H9 (cell line): ENCODE data around the gene EDC3. TPM values are rescaled to one million over a fixed set of nuclear protein-coding genes. Genes with fewer than 3 reads are reported as not detected.

Source experiments
- DNase-seq: peaks from one replicate; pipeline ENCODE4 v3.0.0-alpha.2; 2017
- H2AFZ ChIP-seq: one replicate; pipeline ENCODE4 v1.6.1; 2013; ENCODE audit warnings: mild to moderate bottlenecking, low read length, control low read depth, moderate library complexity
- H2AK5ac ChIP-seq: 2 replicates; pipeline ENCODE4 v1.6.1; 2013; ENCODE audit warnings: low read length, control low read depth, mixed read lengths; ENCODE audit not compliant: insufficient read length
- H2BK120ac ChIP-seq: one replicate; pipeline ENCODE4 v1.6.1; 2013; ENCODE audit warnings: low read depth, mild to moderate bottlenecking, low read length, control low read depth, inconsistent platforms; ENCODE audit not compliant: poor library complexity, severe bottlenecking
- H2BK12ac ChIP-seq: 2 replicates; pipeline ENCODE4 v1.6.1; 2013; ENCODE audit warnings: low read length, control low read depth, mixed read lengths, low read depth; ENCODE audit not compliant: insufficient read length
- H2BK15ac ChIP-seq: 2 replicates; pipeline ENCODE4 v1.6.1; 2013; ENCODE audit warnings: low read depth, low read length, control low read depth
- H2BK20ac ChIP-seq: one replicate; pipeline ENCODE4 v1.6.1; 2013; ENCODE audit warnings: low read depth, mild to moderate bottlenecking, low read length, control low read depth, inconsistent platforms; ENCODE audit not compliant: poor library complexity, severe bottlenecking
- H2BK5ac ChIP-seq: 2 replicates; pipeline ENCODE4 v1.6.1; 2013; ENCODE audit warnings: low read length, control low read depth, mixed read lengths; ENCODE audit not compliant: insufficient read length
- H3K14ac ChIP-seq: 2 replicates; pipeline ENCODE4 v1.6.1; 2013; ENCODE audit warnings: low read length, control low read depth; ENCODE audit not compliant: insufficient read depth
- H3K18ac ChIP-seq: 2 replicates; pipeline ENCODE4 v1.6.1; 2013; ENCODE audit warnings: low read depth, mild to moderate bottlenecking, mixed read lengths, low read length, control low read depth; ENCODE audit not compliant: insufficient read length
- H3K23ac ChIP-seq: 2 replicates; pipeline ENCODE4 v1.6.1; 2013; ENCODE audit warnings: low read length, control low read depth, mixed read lengths, low read depth; ENCODE audit not compliant: insufficient read length
- H3K23me2 ChIP-seq: 2 replicates; pipeline ENCODE4 v1.6.1; 2013; ENCODE audit warnings: low read depth, mild to moderate bottlenecking, mixed read lengths, low read length, control low read depth; ENCODE audit not compliant: insufficient read length, poor library complexity, severe bottlenecking
- H3K27ac ChIP-seq: 2 replicates; pipeline ENCODE4 v1.5.1; 2013; ENCODE audit warnings: low read length, control low read depth, mixed read lengths, low read depth; ENCODE audit not compliant: insufficient read length
- H3K27me3 ChIP-seq: 2 replicates; pipeline ENCODE4 v1.6.1; 2013; ENCODE audit warnings: low read length, control low read depth, inconsistent platforms; ENCODE audit not compliant: insufficient read depth
- H3K4ac ChIP-seq: 2 replicates; pipeline ENCODE4 v1.6.1; 2013; ENCODE audit warnings: low read depth, mild to moderate bottlenecking, control low read depth, inconsistent platforms, low read length, moderate library complexity
- H3K4me1 ChIP-seq: 2 replicates; pipeline ENCODE4 v1.6.1; 2013; ENCODE audit warnings: low read length, control low read depth, inconsistent platforms; ENCODE audit not compliant: insufficient read depth
- H3K4me2 ChIP-seq: 2 replicates; pipeline ENCODE4 v1.6.1; 2013; ENCODE audit warnings: low read length, control low read depth, mixed read lengths; ENCODE audit not compliant: insufficient read length, insufficient read depth
- H3K56ac ChIP-seq: 2 replicates; pipeline ENCODE4 v1.6.1; 2013; ENCODE audit warnings: low read depth, mild to moderate bottlenecking, mixed read lengths, low read length, control low read depth; ENCODE audit not compliant: insufficient read length
- H3K79me1 ChIP-seq: 2 replicates; pipeline ENCODE4 v1.6.1; 2013; ENCODE audit warnings: low read depth, mild to moderate bottlenecking, moderate library complexity, low read length, control low read depth, inconsistent platforms; ENCODE audit not compliant: insufficient read depth, poor library complexity, severe bottlenecking
- H3K79me2 ChIP-seq: 2 replicates; pipeline ENCODE4 v1.6.1; 2013; ENCODE audit warnings: low read length, control low read depth, inconsistent platforms; ENCODE audit not compliant: insufficient read depth
- H3K9ac ChIP-seq: 2 replicates; pipeline ENCODE4 v1.6.1; 2013; ENCODE audit warnings: low read length, control low read depth, mixed read lengths; ENCODE audit not compliant: insufficient read length; ENCODE audit errors: extremely low read depth
- H3K9me3 ChIP-seq: one replicate; pipeline ENCODE4 v1.6.1; 2013; ENCODE audit warnings: low read depth, low read length, inconsistent platforms; ENCODE audit not compliant: control insufficient read depth
- H3T11ph ChIP-seq: one replicate; pipeline ENCODE4 v1.6.1; 2013; ENCODE audit warnings: mild to moderate bottlenecking, low read length, control low read depth, inconsistent platforms
- H4K20me1 ChIP-seq: one replicate; pipeline ENCODE4 v1.6.1; 2013; ENCODE audit not compliant: control insufficient read depth, insufficient read length, insufficient read depth
- H4K5ac ChIP-seq: 2 replicates; pipeline ENCODE4 v1.6.1; 2013; ENCODE audit warnings: low read depth, mild to moderate bottlenecking, mixed read lengths, low read length, control low read depth; ENCODE audit not compliant: insufficient read length
- H4K8ac ChIP-seq: replicated peaks from 2 replicates; pipeline ENCODE4 v1.6.1; 2013; ENCODE audit warnings: low read length, control low read depth, mixed read lengths, low read depth; ENCODE audit not compliant: insufficient read length
- H4K91ac ChIP-seq: 2 replicates; pipeline ENCODE4 v1.6.1; 2013; ENCODE audit warnings: low read depth, mild to moderate bottlenecking, moderate library complexity, mixed read lengths, low read length, control low read depth; ENCODE audit not compliant: insufficient read length
- H3K27ac Mint-ChIP-seq, 3 experiments: 2 replicates in 2 of 3; 3 replicates in 1 of 3; pipeline ENCODE4 v1.8.0; 2020 to 2021; ENCODE audit warnings: mixed read lengths in 3 of 3, mild to moderate bottlenecking in 1 of 3, moderate library complexity in 1 of 3
- H3K27me3 Mint-ChIP-seq: 2 replicates; pipeline ENCODE4 v1.8.0; 2021; ENCODE audit warnings: low read depth, mild to moderate bottlenecking, moderate library complexity, mixed read lengths
- H3K36me3 Mint-ChIP-seq, 3 experiments: 2 replicates in 2 of 3; 3 replicates in 1 of 3; pipeline ENCODE4 v1.8.0; 2020 to 2021; ENCODE audit warnings: low read depth in 3 of 3, mixed read lengths in 3 of 3; ENCODE audit not compliant: insufficient read depth in 1 of 3
- H3K4me1 Mint-ChIP-seq, 2 experiments: 2 replicates each; pipeline ENCODE4 v1.8.0; 2020; ENCODE audit warnings: mixed read lengths in 2 of 2
- H3K4me3 Mint-ChIP-seq, 2 experiments: 2 replicates in 1 of 2; 3 replicates in 1 of 2; pipeline ENCODE4 v1.8.0; 2020 to 2021; ENCODE audit warnings: mild to moderate bottlenecking in 2 of 2, mixed read lengths in 2 of 2, moderate library complexity in 1 of 2
- H3K9me3 Mint-ChIP-seq, 2 experiments: 2 replicates in 1 of 2; 3 replicates in 1 of 2; pipeline ENCODE4 v1.8.0; 2020; ENCODE audit warnings: mild to moderate bottlenecking in 2 of 2, mixed read lengths in 2 of 2, moderate library complexity in 1 of 2
- CTCF ChIP-seq: fragments of 200-600 bp; sonication (generic); conservative IDR thresholded peaks from 3 replicates; pipeline ENCODE4 v1.8.0; 2021; ENCODE audit warnings: antibody characterized with exemption, mild to moderate bottlenecking
- WGBS: extraction: QIAGEN DNeasy Blood & Tissue Kit; methylation state at CpG from one replicate; pipeline ENCODE4 v1.1.7; 2013; ENCODE audit warnings: missing lambda C conversion rate, low lambda C conversion rate, mixed read lengths; ENCODE audit not compliant: insufficient read length; ENCODE audit errors: extremely low coverage; 5-methylcytosine and 5-hydroxymethylcytosine counted together
- total RNA-seq: library from RNA; stranded (reverse); gene quantifications from 2 replicates; pipeline ENCODE4 v1.2.1, GENCODE V29; 2021

Gene EDC3
- total RNA-seq, 1 experiment from 2014 or later, result 60.5 TPM

GRCh38 chr15:74725845-74726773, 30.3 kb upstream of the EDC3 start:
- Histone ChIP-seq H2AK5ac (no peak overlapping the region), H2BK120ac (no peak overlapping the region), H4K91ac (no peak overlapping the region), H3K4me1 (no peaks in the 10 kb centered on the region; the same call in 1 of the 2 replicates), H3T11ph (no peak overlapping the region), H3K4ac (no peak overlapping the region), H3K79me2 (no peaks in the 10 kb centered on the region), H4K5ac (no peak overlapping the region), H4K8ac (no peak overlapping the region), H3K27me3 (peaks cover 7% of the 10 kb centered on the region; the same call in 1 of the 2 replicates), H3K4me2 (peak overlapping the region; percentile 79), H2BK20ac (no peak overlapping the region), H3K18ac (no peak overlapping the region), H2BK12ac (no peak overlapping the region), H3K56ac (no peak overlapping the region), H2AFZ (no peak overlapping the region), H2BK5ac (no peak overlapping the region), H3K23me2 (peaks cover 12% of the 10 kb centered on the region), H3K27ac (no peak overlapping the region), H3K14ac (peak overlapping the region; percentile 50), H2BK15ac (no peak overlapping the region), H4K20me1 (no peaks in the 10 kb centered on the region), H3K9me3 (no peaks in the 10 kb centered on the region), H3K23ac (no peak overlapping the region), H3K9ac (no peak overlapping the region), H3K79me1 (no peaks in the 10 kb centered on the region)
- peak; percentile 73 for DNase-seq
- peak; percentile 44; the same call in 2 of the 3 replicates for TF ChIP-seq CTCF
- no peak overlapping the region for H3K27ac Mint-ChIP-seq
- peaks cover 12% of the 10 kb centered on the region in 2 experiments for H3K4me1 Mint-ChIP-seq
- H3K27me3 Mint-ChIP-seq, result peaks cover 80% of the 10 kb centered on the region
- no peaks in the 10 kb centered on the region; a peak in 2 of 7 replicates for H3K36me3 Mint-ChIP-seq
- peak overlapping the region; percentile 59 to 80 for H3K4me3 Mint-ChIP-seq
- H3K9me3 Mint-ChIP-seq, result peaks cover 6 to 12% of the 10 kb centered on the region in 2 experiments
- WGBS, result no CpG with 5 or more reads among the region's 86 CpGs
